Smooth muscle cell of the brain vasculature (primary cell): ENCODE results near the gene FAM136A.
"Not testable (repeated sequence)": the region's sequence is repeated elsewhere in the genome, so short reads cannot be mapped to it uniquely, and the experiment has no call there.

Experiments used
- DNase-seq: peaks from one replicate; pipeline ENCODE4 v3.0.0-alpha.2; 2012; ENCODE audit warnings: low read depth, low spot score

FAM136A gene

DNA sequence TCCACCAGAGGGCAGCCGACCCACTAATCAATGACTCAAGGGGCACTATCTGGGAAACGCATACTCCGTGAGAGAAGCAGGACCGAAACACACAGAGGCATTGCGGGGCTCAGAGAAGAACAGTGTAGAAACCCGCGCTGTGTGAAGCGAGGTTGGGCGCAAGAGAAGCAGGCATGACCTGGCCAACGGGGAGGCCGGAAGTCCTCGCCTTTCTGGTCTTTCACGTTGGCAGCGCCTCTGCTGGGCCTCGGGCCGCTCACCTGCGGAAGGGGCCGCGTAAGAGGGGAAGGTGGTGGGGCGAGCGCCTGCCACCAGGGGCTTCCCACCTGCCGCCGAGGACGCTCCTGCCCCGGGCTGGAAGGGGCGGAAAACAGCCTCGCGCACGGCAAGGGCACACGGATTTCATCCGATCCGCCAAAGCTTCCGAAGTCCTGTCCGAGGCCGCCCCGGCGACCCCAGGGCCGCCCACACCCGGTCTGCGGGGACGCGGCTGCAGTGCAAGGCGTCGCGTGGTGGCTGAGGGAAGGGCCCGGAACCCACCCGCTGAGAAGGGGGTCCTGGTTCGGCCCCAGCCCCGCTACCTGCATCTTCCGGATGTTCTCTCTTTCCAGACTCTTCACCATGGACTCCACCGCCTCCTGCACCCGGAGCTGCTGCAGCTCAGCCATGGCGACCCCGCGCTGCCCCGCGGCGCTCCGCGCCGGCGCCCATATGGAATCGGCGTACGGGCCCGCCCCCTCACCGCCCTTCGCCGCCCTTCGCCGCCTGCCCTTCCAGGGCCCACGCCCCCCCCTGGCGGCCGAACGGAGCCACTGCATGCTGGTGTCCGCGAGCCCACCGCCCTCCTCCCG lies at the start of gene FAM136A:
Gene FAM136A, minus strand, starts transcription at position 724 of the 851 bp plus-strand sequence. Its CDS starts 56 bp downstream, at position 668.
- DNase-seq, result peak; percentile 43

- DNase-seq, result no peak
These were observed 48.2 kb upstream of the FAM136A start for GRCh38 chr2:70349921-70350685.

GRCh38 chr2:70347831-70348230 lies 46.0 kb upstream of the FAM136A start:
- DNase-seq, result no peak

GRCh38 chr2:70344195-70344594 lies 42.3 kb upstream of the FAM136A start:
- no peak for DNase-seq

- DNase-seq, result no peak
These were observed 39.6 kb upstream of the FAM136A start for GRCh38 chr2:70341477-70341765.

DNA sequence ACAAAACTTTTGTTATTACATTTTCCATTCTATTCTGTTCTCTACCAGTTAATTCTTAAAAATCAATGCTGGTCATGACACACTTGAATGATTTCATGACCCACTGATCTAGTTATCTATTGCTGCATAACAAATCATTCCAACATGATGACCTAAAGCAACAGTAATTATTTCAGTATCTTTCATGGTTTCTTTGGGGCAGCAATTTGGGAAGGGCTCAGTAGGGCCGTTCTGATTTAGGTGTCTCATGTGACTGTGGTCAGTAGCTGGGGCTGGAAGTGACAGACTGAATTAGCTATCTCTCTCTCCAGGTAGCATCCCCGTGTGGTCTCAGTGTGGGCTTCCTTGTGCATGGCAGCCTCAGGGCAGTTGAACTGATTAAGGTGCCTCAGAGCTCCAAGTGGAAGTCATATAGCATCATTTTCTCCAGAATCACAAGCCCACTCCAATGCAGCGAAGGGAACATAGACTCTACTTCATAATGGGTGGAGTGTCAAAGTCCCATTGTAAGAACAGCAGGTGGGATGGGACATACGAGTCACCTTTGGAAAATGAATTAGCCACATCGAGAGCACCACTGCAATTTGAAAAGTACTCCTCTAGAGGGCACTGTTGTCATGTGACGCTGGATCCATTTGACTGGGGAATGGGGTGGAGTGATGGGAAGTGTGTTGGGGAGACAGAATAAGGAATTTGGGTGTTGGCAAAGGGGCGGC lies 39.1 kb upstream of the FAM136A start:
- no peak for DNase-seq

GRCh38 chr2:70340075-70340474 lies 38.2 kb upstream of the FAM136A start:
- DNase-seq, result no peak

- DNase-seq, result no peak
These were observed 34.7 kb upstream of the FAM136A start for GRCh38 chr2:70336552-70336951.

- DNase-seq, result no peak
These were observed 29.1 kb upstream of the FAM136A start for GRCh38 chr2:70331012-70331411.

DNA sequence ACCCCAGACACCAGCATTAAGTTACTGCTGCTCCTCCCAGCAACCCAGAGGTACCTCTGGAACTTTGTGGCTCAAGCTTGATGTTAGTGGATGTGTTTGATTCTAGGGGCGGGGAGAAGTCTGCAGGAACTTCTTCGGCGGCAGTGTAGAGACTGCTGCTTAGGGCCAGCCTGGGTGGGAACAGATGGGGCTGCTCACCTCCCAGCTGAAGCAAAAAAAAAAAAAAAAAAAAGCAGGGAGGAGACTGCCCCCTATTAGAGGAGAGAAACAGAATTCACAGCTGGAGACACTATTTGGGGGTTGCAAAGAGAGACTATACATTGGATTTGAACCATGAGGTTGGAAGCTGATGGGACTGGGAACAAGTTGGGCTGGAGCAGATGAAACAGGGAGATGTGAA lies 28.6 kb upstream of the FAM136A start:
- no peak for DNase-seq

- no peak for DNase-seq
These were observed 27.2 kb upstream of the FAM136A start for GRCh38 chr2:70328921-70329561.

- no peak for DNase-seq
These were observed 24.0 kb upstream of the FAM136A start for GRCh38 chr2:70325875-70326274.

DNA sequence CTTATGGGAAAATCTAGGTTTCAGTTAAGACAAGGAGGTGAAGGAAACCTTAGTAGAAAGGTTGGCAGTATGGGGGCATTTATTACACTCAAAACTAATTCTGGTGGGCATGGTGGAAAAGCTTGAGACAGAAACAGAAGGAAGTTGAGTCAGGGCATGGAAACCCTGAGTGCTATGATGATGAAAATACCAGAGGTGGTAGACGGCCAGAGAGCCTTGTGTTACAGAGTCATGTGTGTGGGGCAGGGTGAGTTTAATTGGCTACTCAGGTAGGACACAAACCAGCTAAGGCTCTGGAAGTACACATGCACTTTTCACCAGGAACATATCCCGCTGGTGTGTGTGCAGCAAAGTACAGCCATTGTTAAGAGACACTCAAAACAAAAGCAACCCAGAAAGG lies 20.7 kb upstream of the FAM136A start:
- DNase-seq, result no peak

DNA sequence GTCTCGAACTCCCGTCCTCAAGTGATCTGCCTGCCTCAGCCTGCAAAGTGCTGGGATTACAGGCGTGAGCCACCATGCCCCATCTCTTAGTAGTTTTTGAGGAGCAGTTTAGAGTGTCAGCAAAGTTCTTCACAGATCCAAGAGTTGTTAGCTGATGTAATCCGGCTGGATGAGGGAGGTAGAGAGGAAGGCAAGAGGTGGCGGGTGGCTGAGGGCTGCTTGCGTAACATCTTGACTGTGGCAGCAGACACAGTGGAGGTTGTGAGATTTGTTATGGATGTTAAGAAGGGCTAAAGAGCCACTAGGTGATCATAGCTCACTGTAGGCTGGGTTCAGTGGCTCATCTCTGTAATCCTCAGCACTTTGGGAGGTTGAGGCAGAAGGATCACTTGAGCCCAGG lies 19.5 kb upstream of the FAM136A start:
- DNase-seq, result no peak

GRCh38 chr2:70314640-70315039 lies 12.8 kb upstream of the FAM136A start:
- no peak for DNase-seq

DNA sequence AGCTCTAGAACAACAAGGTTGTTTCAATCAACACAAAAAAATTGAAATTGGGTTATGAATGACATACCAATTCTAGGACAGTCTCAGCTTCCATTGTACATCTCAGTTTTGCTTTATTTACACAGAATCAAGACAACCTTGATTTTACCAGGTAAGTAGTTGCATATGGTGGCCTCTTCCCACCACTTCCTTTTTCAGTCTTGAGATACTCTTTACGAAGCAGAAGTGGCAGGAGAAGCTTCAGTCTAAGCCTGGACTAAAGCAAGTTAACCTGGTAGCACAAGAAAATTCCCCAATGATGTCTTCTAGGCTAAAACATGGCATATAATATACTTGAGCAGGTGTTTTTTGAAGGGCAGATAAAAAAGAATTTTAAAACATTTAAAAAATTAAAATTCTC lies 10.7 kb upstream of the FAM136A start:
- DNase-seq, result no peak

GRCh38 chr2:70310899-70311298 lies 9.0 kb upstream of the FAM136A start:
- no peak for DNase-seq

GRCh38 chr2:70305531-70305930 lies 3.7 kb upstream of the FAM136A start:
- no peak for DNase-seq

DNA sequence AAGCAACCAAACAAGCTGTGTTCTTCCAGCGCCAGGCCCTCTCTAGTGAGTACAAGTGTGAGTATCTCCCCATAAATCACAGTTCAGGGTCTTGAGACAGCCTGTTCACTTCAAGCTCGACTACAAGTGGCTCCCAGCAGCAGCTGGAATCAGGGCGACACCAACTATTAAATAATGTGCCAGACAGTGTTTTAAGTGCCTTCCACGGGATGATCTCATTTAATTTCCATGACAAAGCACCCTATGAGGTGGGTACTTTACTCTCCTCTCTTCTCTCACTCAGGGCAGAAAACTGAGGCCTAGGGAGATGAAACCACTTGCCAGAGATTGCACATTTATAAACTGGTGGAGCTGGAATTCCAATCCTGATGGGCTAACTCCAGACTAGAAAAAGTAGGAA lies 2.6 kb upstream of the FAM136A start:
- DNase-seq, result no peak

GRCh38 chr2:70303186-70303585 lies 1.3 kb upstream of the FAM136A start:
- no peak for DNase-seq

DNA sequence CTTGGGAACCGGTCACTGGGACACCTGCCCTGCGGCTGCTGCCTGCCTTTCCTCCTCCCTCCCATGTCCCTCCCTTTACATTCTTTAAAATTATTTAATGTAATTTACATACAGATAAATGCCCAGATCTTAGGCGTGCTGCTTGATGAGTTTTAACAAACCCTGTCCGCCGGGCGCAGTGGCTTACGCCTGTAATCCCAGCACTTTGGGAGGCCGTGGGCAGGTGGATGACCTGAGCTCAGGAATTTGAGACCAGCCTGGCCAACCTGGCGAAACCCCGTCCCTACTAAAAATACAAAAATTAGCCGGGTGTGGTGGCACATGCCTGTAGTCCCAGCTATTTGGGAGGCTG lies 304 bp upstream of the FAM136A start:
- DNase-seq, result not testable (repeated sequence)

- DNase-seq, result no peak
These were observed 1.0 kb downstream of the FAM136A start for GRCh38 chr2:70300771-70301343.
